ENCODE data around the gene ZNF674. TPM values are rescaled to one million over a fixed set of nuclear protein-coding genes. Genes with fewer than 3 reads are reported as not detected.
"Not testable (repeated sequence)": the region's sequence is repeated elsewhere in the genome, so short reads cannot be mapped to it uniquely, and the experiment has no call there.

Gene ZNF674
- total RNA-seq, 6 experiments from 2014 or later: 5.1 to 7.1 (median 6.5) TPM

DNA sequence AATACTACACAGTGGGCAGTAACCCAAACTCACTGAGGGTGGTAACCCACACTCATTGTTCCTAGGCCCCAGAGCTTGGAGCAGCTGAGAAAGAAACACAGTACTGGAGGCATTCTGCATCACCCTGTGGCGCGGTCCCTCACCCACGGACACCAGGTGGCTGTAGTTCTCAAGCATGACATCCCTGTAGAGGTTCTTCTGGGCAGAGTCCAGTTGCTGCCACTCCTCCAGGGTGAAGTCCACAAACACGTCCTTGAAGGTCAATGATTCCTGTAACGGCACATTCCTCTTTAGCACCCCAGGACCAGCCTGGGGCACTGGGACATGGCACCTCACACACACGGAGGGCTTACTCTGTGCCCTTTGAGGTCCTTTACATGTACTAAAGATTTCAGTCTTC is 16.6 kb downstream of the ZNF674 start:
- H3K4me1 Mint-ChIP-seq (ENCODE audit: low read depth); H3K27ac Mint-ChIP-seq; DNase-seq; H3K9me3 Mint-ChIP-seq; H3K27me3 Mint-ChIP-seq (ENCODE audit: insufficient read depth); H3K4me3 Mint-ChIP-seq; H3K36me3 Mint-ChIP-seq (ENCODE audit: low read depth): not testable (repeated sequence)

DNA sequence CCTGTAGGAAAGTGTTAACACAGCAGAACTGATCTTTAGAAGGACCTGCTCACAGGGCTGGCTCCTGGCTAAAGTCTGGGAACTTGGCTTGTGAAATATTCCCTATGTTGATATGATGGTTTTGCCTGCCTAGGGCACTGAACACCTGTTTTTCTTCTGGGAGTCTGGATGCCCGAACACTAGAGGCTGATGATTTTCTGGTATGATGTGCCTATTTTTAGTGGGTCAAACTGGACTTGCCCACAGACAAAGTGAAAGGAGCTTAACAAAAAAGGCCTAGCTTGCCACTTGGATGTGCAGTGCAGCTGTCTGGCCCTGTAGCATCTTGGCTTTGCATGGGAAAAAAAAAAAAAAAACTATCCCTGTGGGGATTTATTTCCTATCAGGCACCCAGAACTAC is 39.1 kb downstream of the ZNF674 start:
- no peaks in the 10 kb centered on the region; the same call in 1 of the 2 replicates for H3K27me3 Mint-ChIP-seq (ENCODE audit: insufficient read depth)
- DNase-seq: no peak
- H3K27ac Mint-ChIP-seq: no peak overlapping the region
- TF ChIP-seq CTCF (IDR thresholded peaks at IDR 0.05): no peak
- H3K36me3 Mint-ChIP-seq (ENCODE audit: low read depth): peaks cover 58% of the 10 kb centered on the region
- no peak overlapping the region for H3K4me3 Mint-ChIP-seq
- H3K9me3 Mint-ChIP-seq: peaks cover 44% of the 10 kb centered on the region
- H3K4me1 Mint-ChIP-seq (ENCODE audit: low read depth): no peaks in the 10 kb centered on the region

- Mint-ChIP-seq H3K4me1 (ENCODE audit: low read depth) (no peaks in the 10 kb centered on the region), H3K27me3 (ENCODE audit: insufficient read depth) (no peaks in the 10 kb centered on the region; the same call in 1 of the 2 replicates), H3K4me3 (no peak overlapping the region), H3K36me3 (ENCODE audit: low read depth) (peaks cover 80% of the 10 kb centered on the region), H3K9me3 (peaks cover 63% of the 10 kb centered on the region), H3K27ac (no peak overlapping the region)
- no peak for DNase-seq
- TF ChIP-seq CTCF (IDR thresholded peaks at IDR 0.05): no peak
Measured at GRCh38 chrX:46502848-46503247, 42.4 kb downstream of the ZNF674 start.

DNA sequence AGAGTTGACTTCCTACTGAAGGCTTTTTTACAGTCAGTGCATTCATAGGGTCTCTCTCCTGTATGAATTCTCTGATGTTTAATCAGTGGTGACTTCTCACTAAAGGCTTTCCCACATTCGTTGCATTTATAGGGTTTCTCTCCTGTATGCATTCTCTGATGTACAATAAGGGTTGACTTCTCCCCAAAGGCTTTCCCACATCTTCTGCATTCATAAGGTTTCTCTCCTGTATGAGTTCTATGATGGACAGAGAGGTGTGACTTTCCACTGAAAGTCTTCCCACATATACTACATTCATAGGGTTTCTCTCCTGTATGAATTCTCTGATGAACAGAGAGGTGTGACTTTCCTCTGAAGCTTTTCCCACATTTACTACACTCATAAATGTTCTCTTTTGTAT is 45.2 kb downstream of the ZNF674 start:
- Mint-ChIP-seq H3K4me3 (no peak overlapping the region), H3K4me1 (ENCODE audit: low read depth) (no peaks in the 10 kb centered on the region), H3K27ac (no peak overlapping the region), H3K9me3 (peaks cover 64% of the 10 kb centered on the region), H3K27me3 (ENCODE audit: insufficient read depth) (no peaks in the 10 kb centered on the region), H3K36me3 (ENCODE audit: low read depth) (peaks cover 79% of the 10 kb centered on the region)
- DNase-seq: no peak
- TF ChIP-seq CTCF (IDR thresholded peaks at IDR 0.05): no peak

DNA sequence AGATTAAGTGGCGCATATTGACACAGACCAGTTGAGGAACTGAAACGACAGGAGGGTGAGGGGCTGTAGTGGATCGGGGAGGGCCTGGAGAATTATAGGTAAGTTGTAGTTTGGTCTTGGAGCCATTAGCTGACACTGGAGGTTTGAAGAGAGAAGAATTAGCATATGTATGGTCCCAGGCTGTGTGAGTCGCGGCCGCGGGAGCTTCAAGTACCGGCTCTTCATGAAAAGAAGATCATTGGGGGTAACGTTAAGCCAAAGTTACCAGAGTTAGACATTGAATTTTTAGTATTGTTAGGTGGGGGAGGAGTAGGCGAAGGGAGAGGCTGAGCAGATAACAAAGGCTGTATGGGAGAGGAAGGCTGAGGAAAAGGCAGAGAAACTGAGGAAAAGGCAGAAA is 56.5 kb downstream of the ZNF674 start:
- Mint-ChIP-seq H3K27me3 (ENCODE audit: insufficient read depth) (no peaks in the 10 kb centered on the region), H3K36me3 (ENCODE audit: low read depth) (peaks cover 85% of the 10 kb centered on the region), H3K27ac (no peak overlapping the region), H3K4me1 (ENCODE audit: low read depth) (no peaks in the 10 kb centered on the region), H3K4me3 (no peak overlapping the region), H3K9me3 (peaks cover 69% of the 10 kb centered on the region)
- no peak for TF ChIP-seq CTCF (IDR thresholded peaks at IDR 0.05)
- no peak for DNase-seq

- peaks cover 90% of the 10 kb centered on the region for H3K36me3 Mint-ChIP-seq (ENCODE audit: low read depth)
- H3K27me3 Mint-ChIP-seq (ENCODE audit: insufficient read depth): no peaks in the 10 kb centered on the region
- DNase-seq: no peak
- H3K9me3 Mint-ChIP-seq: peaks cover 70% of the 10 kb centered on the region
- H3K4me3 Mint-ChIP-seq: no peak overlapping the region
- no peak overlapping the region for H3K27ac Mint-ChIP-seq
- no peak for TF ChIP-seq CTCF (IDR thresholded peaks at IDR 0.05)
- H3K4me1 Mint-ChIP-seq (ENCODE audit: low read depth): no peaks in the 10 kb centered on the region
Measured at GRCh38 chrX:46485897-46486296, 59.3 kb downstream of the ZNF674 start.

GRCh38 chrX:46478634-46479033 is 66.6 kb downstream of the ZNF674 start:
- H3K4me1 Mint-ChIP-seq (ENCODE audit: low read depth); H3K27ac Mint-ChIP-seq; H3K27me3 Mint-ChIP-seq (ENCODE audit: insufficient read depth); DNase-seq; H3K4me3 Mint-ChIP-seq: not testable (repeated sequence)
- Mint-ChIP-seq H3K36me3 (ENCODE audit: low read depth) (peaks cover 52% of the 10 kb centered on the region), H3K9me3 (peaks cover 48% of the 10 kb centered on the region)
